Fibroblast of the aortic adventitia (primary cell): ENCODE data around the gene GGT1. TPM values are rescaled to one million over a fixed set of nuclear protein-coding genes. Genes with fewer than 3 reads are reported as not detected.
"Not testable (repeated sequence)": the region's sequence is repeated elsewhere in the genome, so short reads cannot be mapped to it uniquely, and the experiment has no call there.

ENCODE experiments used
- DNase-seq: peaks from one replicate; pipeline ENCODE4 v3.0.0-alpha.2; 2010; ENCODE audit warnings: low read depth
- H3K4me3 ChIP-seq: 2 replicates; pipeline ENCODE4 v1.5.1; 2011; ENCODE audit warnings: low read depth, mild to moderate bottlenecking, control low read depth, low read length, moderate library complexity
- total RNA-seq: library from RNA; depleted of rRNA; stranded (reverse); fragments of >200 nt; gene quantifications from 2 replicates; pipeline ENCODE4 v1.2.3, GENCODE V29; 2012; ENCODE audit warnings: low replicate concordance
- TF ChIP-seq, protein P1 (sequence below): IDR thresholded peaks from 2 replicates; pipeline ENCODE4 v1.5.1; 2011; ENCODE audit warnings: mild to moderate bottlenecking, low read length, control low read depth, inconsistent platforms; ENCODE audit not compliant: insufficient read depth

Gene GGT1
- total RNA-seq, 1 donor, result 1.1 TPM

DNA sequence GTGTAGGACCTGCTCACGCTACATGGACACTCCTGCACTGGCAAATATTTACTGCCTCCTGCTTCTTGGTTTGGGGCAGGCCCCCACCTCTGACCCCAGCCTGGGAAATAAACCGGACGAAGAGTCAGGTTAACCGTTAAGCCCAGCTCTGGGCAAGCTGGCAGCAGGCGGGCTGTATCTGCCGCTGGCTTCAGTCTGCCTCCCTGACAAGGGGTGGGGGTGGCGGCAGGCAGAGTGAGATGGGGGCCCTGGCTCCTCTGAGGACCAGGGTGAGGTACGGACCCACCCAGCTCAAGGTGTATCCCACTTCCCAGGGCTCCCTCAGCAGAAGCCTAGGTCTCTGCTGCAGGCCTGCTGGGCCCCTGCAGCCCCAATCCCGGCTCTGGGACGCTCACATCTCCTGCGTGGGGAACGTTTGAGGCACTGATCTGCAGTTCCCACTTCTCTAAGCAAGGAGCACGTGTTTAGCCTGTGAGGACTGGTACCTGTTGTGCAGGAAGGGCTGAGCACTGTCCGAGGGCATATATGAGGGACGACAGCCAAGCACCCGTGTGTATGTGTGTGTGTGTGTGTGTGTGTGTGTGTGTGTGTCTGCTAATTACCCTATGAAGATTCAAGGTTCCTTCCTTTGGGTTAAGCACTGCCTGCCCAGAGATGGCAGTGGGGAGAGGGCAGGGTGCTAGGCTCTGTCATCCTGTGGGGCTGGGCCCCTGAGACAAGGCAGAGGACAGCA lies 9.0 kb upstream of the GGT1 start:
- TF ChIP-seq, protein P1, sequence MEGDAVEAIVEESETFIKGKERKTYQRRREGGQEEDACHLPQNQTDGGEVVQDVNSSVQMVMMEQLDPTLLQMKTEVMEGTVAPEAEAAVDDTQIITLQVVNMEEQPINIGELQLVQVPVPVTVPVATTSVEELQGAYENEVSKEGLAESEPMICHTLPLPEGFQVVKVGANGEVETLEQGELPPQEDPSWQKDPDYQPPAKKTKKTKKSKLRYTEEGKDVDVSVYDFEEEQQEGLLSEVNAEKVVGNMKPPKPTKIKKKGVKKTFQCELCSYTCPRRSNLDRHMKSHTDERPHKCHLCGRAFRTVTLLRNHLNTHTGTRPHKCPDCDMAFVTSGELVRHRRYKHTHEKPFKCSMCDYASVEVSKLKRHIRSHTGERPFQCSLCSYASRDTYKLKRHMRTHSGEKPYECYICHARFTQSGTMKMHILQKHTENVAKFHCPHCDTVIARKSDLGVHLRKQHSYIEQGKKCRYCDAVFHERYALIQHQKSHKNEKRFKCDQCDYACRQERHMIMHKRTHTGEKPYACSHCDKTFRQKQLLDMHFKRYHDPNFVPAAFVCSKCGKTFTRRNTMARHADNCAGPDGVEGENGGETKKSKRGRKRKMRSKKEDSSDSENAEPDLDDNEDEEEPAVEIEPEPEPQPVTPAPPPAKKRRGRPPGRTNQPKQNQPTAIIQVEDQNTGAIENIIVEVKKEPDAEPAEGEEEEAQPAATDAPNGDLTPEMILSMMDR, result no peak
- H3K4me3 ChIP-seq, result no peak overlapping the region
- no peak for DNase-seq

DNA sequence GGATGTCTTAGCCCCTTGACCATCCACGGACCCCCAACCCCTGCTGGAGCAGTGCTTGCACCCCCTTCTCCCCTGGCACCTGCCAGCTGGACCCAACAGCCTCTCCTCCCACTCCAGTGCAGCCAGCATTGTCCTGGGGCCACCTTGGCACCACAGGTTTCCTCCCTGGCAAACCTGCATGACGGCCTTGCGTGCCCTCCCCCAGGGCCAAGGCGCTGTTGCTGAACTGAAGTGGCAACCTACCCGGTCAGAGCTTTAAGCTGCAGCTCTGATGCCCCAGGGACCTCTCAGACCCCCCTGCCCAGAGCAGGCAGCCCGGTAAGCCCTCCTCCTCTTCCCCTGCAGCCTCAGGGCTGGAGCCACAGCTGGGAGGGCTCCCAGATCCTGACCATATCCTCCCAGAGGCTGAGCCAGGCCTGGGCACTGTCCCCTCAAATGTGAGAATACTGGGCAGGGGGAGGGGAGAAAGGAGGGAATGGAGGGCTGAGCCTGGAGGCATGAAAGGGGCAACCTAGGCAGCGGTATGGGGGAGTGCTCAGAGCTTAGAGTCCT lies 8.3 kb upstream of the GGT1 start:
- DNase-seq, result no peak
- no peak overlapping the region for H3K4me3 ChIP-seq
- TF ChIP-seq, protein P1, result no peak

DNA sequence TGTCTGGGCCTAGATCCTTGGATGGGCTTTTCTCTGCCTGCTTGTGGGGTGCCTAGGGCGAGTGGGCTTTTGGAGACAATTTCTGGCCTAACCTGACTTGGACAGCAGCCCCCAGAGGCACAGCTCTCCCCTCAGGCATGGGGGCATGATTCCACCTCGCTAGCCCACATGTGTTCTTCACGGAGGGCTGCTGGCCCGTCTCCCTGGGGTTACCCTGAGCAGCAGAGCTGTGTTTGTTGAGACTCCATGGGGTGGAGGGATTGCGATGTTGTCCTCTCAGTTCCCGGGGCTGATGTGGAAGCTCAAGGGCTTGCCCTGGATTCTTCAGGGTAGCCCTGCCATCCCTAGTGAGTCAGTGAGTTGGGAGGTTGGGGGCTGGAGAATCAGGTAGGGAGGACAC lies 7.8 kb upstream of the GGT1 start:
- DNase-seq, result no peak
- TF ChIP-seq, protein P1, result no peak
- H3K4me3 ChIP-seq, result no peak overlapping the region

DNA sequence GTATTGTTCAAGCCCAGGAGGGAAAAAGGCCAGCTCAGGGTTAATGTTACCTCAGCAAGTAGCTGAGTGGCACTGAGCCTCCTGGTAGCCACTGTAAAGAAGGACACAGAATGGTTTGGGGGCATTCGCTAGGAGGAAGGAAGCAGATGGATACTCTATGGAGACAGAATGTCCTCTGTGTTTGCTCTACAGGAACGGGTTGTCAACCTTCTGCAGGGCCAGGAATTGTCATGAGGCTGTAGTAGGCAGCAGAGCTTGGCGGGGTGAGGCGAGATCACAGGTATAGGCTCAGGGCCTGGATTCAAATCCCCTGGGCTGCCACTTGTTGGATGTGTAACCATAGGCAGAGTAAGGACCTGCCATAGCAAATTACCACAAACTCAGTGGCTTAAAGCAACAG lies 7.1 kb upstream of the GGT1 start:
- DNase-seq, result no peak
- H3K4me3 ChIP-seq, result no peak overlapping the region
- TF ChIP-seq, protein P1, result no peak

DNA sequence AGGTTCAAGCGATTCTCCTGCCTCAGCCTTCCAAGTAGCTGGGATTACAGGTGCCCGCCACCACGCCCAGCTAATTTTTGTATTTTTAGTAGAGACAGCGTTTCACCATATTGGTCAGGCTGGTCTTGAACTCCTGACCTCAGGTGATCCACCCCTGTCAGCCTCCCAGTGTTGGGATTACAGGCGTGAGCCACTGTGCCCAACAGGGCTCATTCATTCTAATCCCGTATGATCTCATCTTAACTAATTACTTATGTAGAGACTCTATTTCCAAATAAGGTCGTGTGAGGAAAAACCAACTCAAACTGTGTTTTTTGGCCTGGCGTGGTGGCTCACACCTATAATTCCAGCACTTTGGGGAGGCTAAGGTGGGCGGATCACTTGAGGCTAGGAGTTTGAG lies 5.9 kb upstream of the GGT1 start:
- H3K4me3 ChIP-seq, DNase-seq: not testable (repeated sequence)

DNA sequence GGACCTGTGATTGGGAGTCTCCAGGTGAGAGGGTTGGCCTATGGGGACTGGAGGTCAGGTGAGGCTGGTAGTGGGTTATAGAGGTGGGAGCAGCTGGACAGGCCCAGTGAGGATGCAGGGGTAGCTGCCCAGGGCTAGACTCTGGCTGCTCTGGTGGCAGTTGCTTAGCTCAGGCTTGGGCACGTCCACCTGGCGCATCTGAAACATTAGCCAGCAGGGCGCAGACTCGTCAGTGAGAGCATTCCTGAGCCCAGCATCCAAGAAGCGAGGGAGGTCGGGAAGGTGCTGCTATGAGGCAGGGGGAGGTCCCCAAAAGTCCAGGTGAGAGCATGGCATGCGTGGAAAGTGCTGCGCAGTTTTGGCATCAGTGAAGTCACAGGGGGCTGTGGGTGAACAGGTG lies 3.5 kb upstream of the GGT1 start:
- TF ChIP-seq, protein P1, result no peak
- no peak for DNase-seq
- H3K4me3 ChIP-seq, result no peak overlapping the region

DNA sequence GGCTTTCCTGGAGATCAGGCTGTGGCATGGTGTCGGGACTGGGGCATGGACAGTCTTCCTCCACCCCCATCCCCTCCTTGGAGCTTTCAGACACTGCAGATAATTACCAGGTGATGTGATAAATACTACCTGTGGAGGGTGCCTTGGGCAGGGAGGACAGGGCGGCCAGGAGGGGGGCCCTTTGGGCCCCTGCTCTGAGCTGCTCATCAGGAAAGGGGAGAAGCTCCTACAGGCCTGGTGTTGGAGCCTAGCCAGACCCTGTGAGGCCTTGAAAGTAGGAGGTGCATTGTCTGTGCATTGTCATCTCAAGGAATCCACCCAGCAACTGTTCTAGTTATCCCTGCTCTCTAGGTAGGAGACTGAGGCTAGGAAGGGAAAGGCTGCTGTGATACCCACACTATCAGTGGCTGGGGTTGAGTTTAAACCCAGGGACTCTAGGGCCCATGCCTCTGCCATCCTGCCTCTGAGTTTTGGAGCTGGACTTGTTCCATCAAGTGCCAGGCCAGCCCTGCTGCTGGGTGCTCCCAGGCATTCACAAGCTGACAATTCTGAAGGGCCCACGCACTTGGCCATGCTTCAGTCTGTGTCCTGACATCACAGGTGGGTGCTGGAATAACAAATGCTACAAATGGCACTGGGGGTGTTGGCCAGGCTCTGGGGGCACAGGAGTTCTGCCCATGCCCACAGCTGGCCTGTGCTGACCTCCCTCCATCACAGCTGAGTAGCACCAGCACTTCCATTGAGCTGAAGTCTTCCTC lies 2.9 kb upstream of the GGT1 start:
- DNase-seq, result not testable (repeated sequence)

More for the DNA sequence above, 2.9 kb upstream of the GGT1 start:
- not testable (repeated sequence) for H3K4me3 ChIP-seq
